GM19438 (cell line): ENCODE results near the gene SOWAHC.

Source experiments
- ATAC-seq: cut with Tn5 transposase; IDR thresholded peaks from one replicate; pipeline ENCODE4 v1.9.1; 2021; ENCODE audit warnings: low read depth; ENCODE audit not compliant: unreplicated experiment

SOWAHC gene

DNA sequence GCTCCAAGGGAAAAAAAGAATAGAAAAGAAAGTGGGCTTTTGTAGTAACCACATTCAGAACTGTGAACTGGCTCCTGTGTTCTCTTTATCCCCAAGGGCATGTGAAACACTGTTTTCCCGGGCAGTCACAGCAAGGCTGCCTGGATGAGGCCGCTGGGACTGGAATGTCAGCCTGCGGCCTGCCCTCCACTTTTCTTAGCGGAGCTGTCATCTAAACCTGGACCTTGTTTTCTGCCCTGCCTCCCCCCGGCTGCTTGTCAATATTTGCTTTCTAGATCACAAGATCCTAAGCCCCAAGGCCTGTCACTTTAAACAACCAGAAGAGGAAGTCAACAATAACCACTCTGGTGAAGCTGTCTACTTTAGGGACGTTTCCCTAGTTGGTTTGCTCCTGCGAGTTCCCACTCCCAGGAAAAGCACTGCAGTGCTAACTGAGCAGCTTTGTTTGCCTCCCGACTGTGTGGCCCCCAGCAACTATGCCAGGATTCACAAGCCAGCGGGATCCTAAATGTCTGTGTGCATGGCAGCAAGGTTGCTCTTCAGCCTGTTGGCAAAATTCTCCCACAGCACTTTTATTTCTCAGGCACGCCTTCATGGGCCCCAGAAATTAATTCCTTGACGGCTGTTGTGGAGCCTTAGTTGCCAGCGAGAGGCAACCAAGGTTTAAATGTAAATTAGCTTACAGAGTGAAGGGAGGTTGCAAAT is 30.6 kb downstream of the SOWAHC start:
- no peak for ATAC-seq

- no peak for ATAC-seq
Measured at GRCh38 chr2:109645412-109646184, 31.4 kb downstream of the SOWAHC start.

DNA sequence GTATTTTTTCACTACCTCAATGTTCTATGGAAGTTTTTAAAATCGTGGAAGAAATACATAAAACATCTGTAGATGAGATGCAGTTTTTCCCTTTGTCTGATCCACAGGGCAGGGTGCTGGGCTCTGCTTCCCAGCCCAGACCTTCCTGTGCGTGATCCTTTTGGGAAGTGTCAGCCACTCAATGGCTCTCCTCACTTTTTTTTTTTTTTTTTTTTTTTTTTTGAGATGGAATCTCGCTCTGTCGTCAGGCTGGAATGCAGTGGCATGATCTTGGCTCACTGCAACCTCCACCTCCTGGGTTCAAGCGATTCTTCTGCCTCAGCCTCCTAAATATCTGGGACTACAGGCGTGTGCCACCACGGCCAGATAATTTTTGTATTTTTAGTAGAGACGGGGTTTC is 32.8 kb downstream of the SOWAHC start:
- ATAC-seq: no peak

DNA sequence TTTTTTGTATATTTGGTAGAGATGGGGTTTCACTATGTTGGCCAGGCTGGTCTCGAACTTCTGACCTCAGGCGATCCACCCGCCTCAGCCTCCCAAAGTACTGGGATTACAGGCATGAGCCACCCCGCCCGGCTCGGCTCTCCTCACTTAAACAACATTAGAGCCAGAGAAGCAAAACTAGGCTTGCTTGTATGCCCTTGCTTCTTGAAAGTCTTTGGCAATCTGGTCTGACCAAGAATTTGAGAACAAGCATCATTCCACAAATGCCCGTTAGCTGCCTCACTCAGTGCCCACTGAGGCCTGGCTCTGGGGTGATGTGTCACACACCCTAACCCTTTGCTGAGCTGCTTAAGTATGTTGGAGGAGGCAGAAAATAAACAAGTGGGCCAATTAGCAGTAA is 33.5 kb downstream of the SOWAHC start:
- ATAC-seq: no peak

- ATAC-seq: no peak
Measured at GRCh38 chr2:109648041-109648527, 33.9 kb downstream of the SOWAHC start.

DNA sequence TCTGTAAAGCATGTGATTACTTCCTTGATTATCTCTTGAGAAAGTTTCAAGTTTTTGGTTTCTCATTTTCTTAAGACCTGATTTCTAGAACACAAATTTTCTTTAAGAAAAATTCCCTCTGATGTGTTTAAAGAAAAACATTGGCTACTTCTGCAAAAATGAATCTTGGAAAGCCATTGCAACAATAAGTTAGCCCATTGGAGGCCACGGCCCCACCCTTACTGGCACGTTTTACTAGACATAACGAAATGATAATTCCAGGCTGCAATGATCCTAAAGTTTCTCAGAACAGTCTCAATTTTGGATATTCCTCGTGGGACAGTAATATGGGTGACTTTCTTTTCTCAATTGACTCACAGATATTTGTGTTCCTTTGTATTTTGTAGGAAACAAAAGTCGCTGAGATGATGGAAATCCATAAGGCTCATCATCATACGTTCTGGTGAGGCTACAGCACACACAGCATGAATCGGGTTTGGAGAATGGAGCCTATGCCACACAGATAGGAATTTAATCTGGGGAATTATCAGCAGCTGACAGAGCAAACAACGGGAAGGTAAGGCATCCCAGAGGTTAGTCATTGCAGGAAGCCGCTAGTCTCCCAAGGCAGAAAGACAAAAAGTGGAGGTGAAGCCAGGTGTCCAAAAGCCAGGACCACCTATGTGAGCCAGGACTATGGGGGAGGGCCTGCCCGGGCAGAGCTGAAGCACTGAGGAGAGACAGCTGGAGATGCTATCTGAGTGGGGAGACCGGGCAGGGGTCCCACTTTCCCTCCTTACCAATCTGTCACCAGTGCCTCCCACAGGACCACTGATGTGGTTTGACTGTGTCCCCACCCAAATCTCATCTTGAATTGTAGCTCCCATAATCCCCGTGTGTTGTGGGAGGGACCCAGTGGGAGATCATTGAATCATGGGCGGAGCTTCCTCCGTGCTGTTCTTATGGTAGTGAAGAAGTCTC is 35.9 kb downstream of the SOWAHC start:
- no peak for ATAC-seq

DNA sequence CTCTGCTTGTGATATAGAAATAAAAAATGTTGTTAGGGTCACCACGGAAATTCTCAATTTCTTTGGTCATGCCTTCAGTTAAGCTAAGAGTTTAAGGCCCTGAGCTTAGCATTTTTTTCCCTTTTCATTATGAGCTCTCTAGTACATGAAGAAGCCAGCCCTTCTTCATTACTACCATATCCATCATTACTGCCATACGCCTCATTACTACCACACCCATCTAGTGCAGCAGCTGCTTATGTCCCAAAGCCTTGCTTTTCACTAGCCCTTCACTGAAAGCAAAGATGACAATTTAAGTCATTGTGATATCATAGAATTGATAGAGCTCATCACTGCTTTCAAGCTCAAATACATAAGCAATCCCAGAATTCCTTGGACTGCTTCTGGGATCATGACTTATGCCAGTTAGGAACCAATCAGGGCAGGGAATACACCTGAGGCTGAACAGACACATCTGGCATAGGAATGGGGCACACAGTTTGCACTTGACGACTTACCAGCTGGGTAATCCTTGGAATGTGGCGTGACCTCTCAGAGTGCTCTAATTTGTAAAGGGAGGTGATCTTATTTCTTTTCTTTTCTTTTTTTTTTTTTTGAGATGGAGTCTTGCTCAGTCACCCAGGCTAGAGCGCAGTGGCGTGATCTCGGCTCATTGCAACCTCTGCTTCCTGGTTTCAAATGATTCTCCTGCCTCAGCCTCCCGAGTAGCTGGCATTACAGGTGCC is 40.3 kb downstream of the SOWAHC start:
- ATAC-seq: no peak

GRCh38 chr2:109655287-109655686 is 41.1 kb downstream of the SOWAHC start:
- ATAC-seq: no peak

DNA sequence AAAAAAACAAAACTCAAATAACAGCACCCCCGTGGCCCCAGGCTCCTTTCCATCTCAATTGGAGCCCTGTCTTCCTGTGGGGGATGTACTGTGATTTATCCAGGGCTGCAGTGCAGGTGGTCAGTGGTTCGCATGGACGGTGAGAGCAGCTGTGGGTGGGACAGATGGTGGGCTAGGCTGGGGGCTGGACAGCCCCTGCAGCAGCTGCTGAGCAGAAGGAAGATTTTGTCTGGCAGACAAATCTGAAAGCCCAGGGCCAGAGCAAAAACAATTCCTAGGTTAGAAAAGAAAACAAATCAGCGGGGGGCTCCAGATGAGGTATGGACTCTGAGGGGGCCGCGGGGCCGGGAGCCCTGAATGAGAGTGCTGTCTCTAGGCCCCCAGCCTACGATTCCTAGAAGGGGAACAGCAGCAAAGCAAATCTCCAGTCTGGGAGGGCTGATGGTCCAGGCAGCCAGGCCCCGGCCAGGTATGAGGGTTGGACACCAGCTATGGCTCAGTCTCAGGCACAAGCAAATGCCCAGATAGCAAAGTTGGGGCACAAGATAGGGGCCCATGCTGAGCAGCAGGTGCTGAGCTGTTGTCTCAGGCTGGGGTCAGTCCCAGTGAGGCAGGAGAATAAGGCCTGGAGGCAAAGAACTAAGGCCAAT is 45.4 kb downstream of the SOWAHC start:
- ATAC-seq: no peak

DNA sequence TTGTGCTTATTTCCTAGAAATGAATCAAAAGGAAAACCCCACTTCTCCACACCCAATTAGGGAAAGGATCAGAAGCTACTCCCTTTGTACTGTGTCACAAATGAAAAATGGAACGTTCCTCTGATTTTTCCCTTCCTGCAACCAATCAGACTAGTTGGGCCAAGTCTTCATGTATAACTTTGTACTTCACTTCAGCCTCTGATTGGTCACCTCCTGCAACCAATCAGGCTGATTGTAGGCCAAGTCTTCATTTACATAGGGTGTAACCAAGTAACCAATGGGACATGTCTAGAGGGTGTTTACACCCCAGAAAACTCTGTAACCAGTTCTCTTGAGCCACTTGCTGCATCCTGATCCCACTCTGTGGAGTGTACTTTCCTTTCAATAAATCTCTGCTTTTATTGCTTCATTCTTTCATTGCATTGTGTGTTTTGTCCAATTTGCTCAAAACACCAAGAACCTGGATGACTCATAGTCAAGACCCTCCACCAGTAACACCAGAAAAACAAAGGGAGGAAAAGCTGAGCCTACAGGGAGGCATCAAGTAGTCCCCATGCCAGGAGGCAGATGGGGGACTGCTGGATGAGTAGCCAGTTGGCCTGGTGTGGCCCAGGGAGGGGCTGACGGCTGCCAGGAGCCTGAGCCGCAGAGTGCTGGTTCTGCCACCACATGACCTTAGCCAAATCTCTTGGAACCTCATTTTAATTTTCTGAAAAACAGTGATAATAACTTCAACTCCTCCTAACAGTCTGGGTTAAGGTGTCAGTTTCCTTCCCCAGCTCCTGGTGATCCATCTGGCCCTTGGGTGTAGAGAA is 46.1 kb downstream of the SOWAHC start:
- ATAC-seq: no peak

GRCh38 chr2:109662889-109663288 is 48.7 kb downstream of the SOWAHC start:
- ATAC-seq: no peak

DNA sequence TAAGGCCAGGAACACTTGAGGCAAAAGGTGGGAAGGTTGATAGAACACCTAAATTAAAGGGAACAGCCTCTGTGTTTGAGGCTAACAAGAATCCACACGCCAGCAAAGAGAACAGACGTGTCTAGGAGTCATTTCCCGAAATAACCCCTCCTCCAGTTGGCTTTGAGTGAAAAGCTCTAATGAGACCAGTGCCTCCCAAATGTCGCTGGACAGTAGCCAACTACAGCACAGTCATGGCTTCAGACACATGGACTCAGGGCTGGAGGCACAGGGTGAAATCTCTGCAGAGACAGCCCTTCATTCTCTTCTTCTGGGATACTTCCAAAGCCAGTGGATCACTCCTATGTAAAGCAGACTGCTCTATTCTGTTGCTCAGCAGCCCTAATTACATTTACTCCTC is 49.6 kb downstream of the SOWAHC start:
- no peak for ATAC-seq

GRCh38 chr2:109666466-109666865 is 52.3 kb downstream of the SOWAHC start:
- no peak for ATAC-seq
